B cell (primary cell): ENCODE data around the gene ZNF254. TPM values are rescaled to one million over a fixed set of nuclear protein-coding genes. Genes with fewer than 3 reads are reported as not detected.

Source experiments
- ATAC-seq: fragments of 200-7000 bp; cut with Tn5 transposase; one replicate; pipeline ENCODE4 v1.10.0; 2021; ENCODE audit warnings: low read depth, mild to moderate bottlenecking, moderate number of reproducible peaks, moderate library complexity
- CTCF ChIA-PET: fragments of 350-600 bp; sonication (Branson Sonifier 250); formaldehyde crosslinking; loops from one replicate; lab custom pipeline; 2021; ENCODE audit warnings: antibody characterized with exemption, inconsistent platforms; lab: Charles Lee
- POLR2A ChIA-PET: fragments of 350-600 bp; sonication (Branson Sonifier 250); formaldehyde crosslinking; loops from one replicate; lab custom pipeline; 2021; ENCODE audit warnings: antibody characterized with exemption; lab: Charles Lee
- DNase-seq: peaks from one replicate; pipeline ENCODE4 v3.0.0; 2013
- H2AFZ ChIP-seq: 2 replicates; pipeline ENCODE4 v1.6.1; 2012; ENCODE audit warnings: mild to moderate bottlenecking, low read depth, low read length; ENCODE audit not compliant: insufficient read depth, poor library complexity, severe bottlenecking
- H3K27ac ChIP-seq, 2 donors: 1 replicate in 1 of 2; 2 replicates in 1 of 2; pipeline ENCODE4 v1.5.1; 2012 to 2013; ENCODE audit warnings: low read length in 2 of 2, mild to moderate bottlenecking in 2 of 2, moderate library complexity in 1 of 2
- H3K27me3 ChIP-seq, 4 experiments: fragments of 200-600 bp in 1 of 4; sonication (generic) in 1 of 4; replicated peaks in 1 of 4; 1 replicate in 2 of 4; 2 replicates in 2 of 4; pipeline versions ENCODE4 v1.6.1 to v1.7.0; 2013 to 2016; ENCODE audit warnings: low read length in 3 of 4, mild to moderate bottlenecking in 2 of 4, mixed read lengths in 1 of 4, moderate library complexity in 1 of 4; ENCODE audit not compliant: insufficient read depth in 4 of 4, control insufficient read depth in 3 of 4; ENCODE audit errors: control extremely low read depth in 1 of 4
- H3K36me3 ChIP-seq, 2 experiments: replicated peaks in 1 of 2; 1 replicate in 1 of 2; 2 replicates in 1 of 2; pipeline versions ENCODE4 v1.6.1 to v1.7.1; 2013; ENCODE audit warnings: low read length in 1 of 2; ENCODE audit not compliant: insufficient read depth in 2 of 2, control insufficient read depth in 1 of 2; ENCODE audit errors: control extremely low read depth in 1 of 2, extremely low read depth in 1 of 2
- H3K4me1 ChIP-seq, 2 donors: fragments of 200-600 bp in 1 of 2; sonication (generic) in 1 of 2; 1 replicate in 1 of 2; 2 replicates in 1 of 2; pipeline versions ENCODE4 v1.5.1 to v1.6.1; 2013 to 2017; ENCODE audit warnings: low read length in 2 of 2; ENCODE audit not compliant: control insufficient read depth in 2 of 2, insufficient read depth in 2 of 2
- H3K4me2 ChIP-seq: replicated peaks from 2 replicates; pipeline ENCODE3; 2012; ENCODE audit warnings: mild to moderate bottlenecking, low read depth, low read length; ENCODE audit not compliant: poor library complexity, severe bottlenecking
- H3K4me3 ChIP-seq, 5 experiments: fragments of 200-600 bp in 1 of 5; sonication (generic) in 1 of 5; 1 replicate in 3 of 5; 2 replicates in 2 of 5; pipeline versions ENCODE4 v1.5.1 to v1.7.0; 2011 to 2016; ENCODE audit warnings: low read length in 4 of 5, mild to moderate bottlenecking in 4 of 5, low read depth in 2 of 5, control low read depth in 1 of 5, moderate library complexity in 1 of 5; ENCODE audit not compliant: insufficient read depth in 1 of 5; ENCODE audit errors: control extremely low read depth in 1 of 5, extremely low read depth in 1 of 5
- H3K79me2 ChIP-seq: fragments of 200-600 bp; sonication (generic); one replicate; pipeline ENCODE4 v1.6.0; 2016; ENCODE audit warnings: low read length; ENCODE audit not compliant: control insufficient read depth, insufficient read depth
- H3K9ac ChIP-seq: fragments of 200-600 bp; sonication (generic); 2 replicates; pipeline ENCODE4 v1.6.1; 2017; ENCODE audit warnings: mild to moderate bottlenecking, low read length, moderate library complexity
- H3K9me3 ChIP-seq, 3 donors: one replicate each; pipeline versions ENCODE4 v1.6.1 to v1.7.1; 2013; ENCODE audit warnings: low read length in 2 of 3; ENCODE audit not compliant: control insufficient read depth in 2 of 3, insufficient read depth in 1 of 3; ENCODE audit errors: control extremely low read depth in 1 of 3
- H4K20me1 ChIP-seq: 2 replicates; pipeline ENCODE4 v1.6.0; 2012; ENCODE audit warnings: mild to moderate bottlenecking, low read length; ENCODE audit not compliant: insufficient read depth, control insufficient read depth, poor library complexity, severe bottlenecking
- H3K27ac Mint-ChIP-seq: one replicate; pipeline ENCODE4 v1.8.0; 2021; ENCODE audit warnings: mixed read lengths
- H3K27me3 Mint-ChIP-seq: one replicate; pipeline ENCODE4 v1.8.0; 2021; ENCODE audit warnings: mixed read lengths
- H3K4me1 Mint-ChIP-seq: one replicate; pipeline ENCODE4 v1.8.0; 2021; ENCODE audit warnings: mixed read lengths
- H3K4me3 Mint-ChIP-seq: one replicate; pipeline ENCODE4 v1.8.0; 2021; ENCODE audit warnings: mixed read lengths
- H3K9me3 Mint-ChIP-seq: one replicate; pipeline ENCODE4 v1.8.0; 2022; ENCODE audit warnings: mixed read lengths; ENCODE audit not compliant: insufficient read depth
- EZH2 ChIP-seq: IDR thresholded peaks from 2 replicates; pipeline ENCODE4 v1.6.1; 2012; ENCODE audit warnings: borderline replicate concordance, low read depth, mild to moderate bottlenecking, moderate library complexity, low read length; ENCODE audit not compliant: insufficient read depth, poor library complexity, severe bottlenecking
- WGBS: methylation state at CpG from one replicate; pipeline ENCODE4 v1.1.5; 2013; ENCODE audit warnings: missing lambda C conversion rate; ENCODE audit not compliant: insufficient coverage; 5-methylcytosine and 5-hydroxymethylcytosine counted together
- intact Hi-C: fragments of 100-400 bp; cut with micrococcal nuclease; formaldehyde crosslinking; loops from one replicate; pipeline ENCODE4 v1.10.0; 2022
- polyA plus RNA-seq: library from polyadenylated mRNA; depleted of rRNA; stranded (reverse); fragments of >200 nt; gene quantifications from 2 replicates; pipeline ENCODE4 v1.2.3, GENCODE V29; 2012
- total RNA-seq, 2 donors: library from RNA; stranded (reverse); fragments of 120-200 nt in 1 of 2; gene quantifications; 1 replicate in 1 of 2; 2 replicates in 1 of 2; pipeline versions ENCODE4 v1.2.3 to v1.2.4, GENCODE V29; 2013 to 2022
- TF ChIP-seq, protein P1 (sequence below): fragments of 200-600 bp; IDR thresholded peaks from one replicate; pipeline ENCODE4 v1.8.0; 2022; ENCODE audit warnings: antibody characterized with exemption, mild to moderate bottlenecking

The ZNF254 gene
- total and polyA plus RNA-seq, 2 donors (not counting 1 experiment from before 2014, with no cell fraction given): 4.2 to 28.8 TPM

DNA sequence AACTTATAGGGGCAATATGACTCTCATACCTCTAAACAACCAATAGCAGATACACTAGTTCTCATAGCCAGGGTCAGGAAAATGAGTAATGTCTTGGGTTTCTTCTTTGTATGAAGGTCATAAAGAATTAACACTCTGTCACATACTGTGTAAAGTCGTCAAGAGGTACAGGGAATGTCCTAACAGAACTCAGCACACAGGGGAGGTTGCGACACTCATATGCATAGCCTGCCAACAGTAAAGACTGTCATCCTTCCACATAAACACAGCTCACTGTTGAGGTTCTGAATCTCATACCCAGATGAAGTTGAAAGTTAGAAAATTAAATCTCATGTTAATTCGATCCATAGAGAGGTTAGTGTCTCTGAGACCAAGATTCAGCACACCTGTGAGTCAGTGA is 34.2 kb upstream of the ZNF254 start:
- intact Hi-C loops: no loop called here
- no peaks in the 10 kb centered on the region for H3K9me3 ChIP-seq
- no peak overlapping the region for H3K4me2 ChIP-seq
- peaks cover 11 to 67% of the 10 kb centered on the region in 2 experiments for H3K36me3 ChIP-seq
- no peak overlapping the region for H2AFZ ChIP-seq
- ChIA-PET POLR2A (no interaction called here), CTCF (no interaction called here)
- H3K9ac ChIP-seq: no peak overlapping the region
- no peaks in the 10 kb centered on the region for H3K4me1 ChIP-seq
- H3K27me3 ChIP-seq: no peaks in the 10 kb centered on the region
- no peak overlapping the region for H3K27ac Mint-ChIP-seq
- H3K4me1 Mint-ChIP-seq: no peaks in the 10 kb centered on the region
- WGBS: 100% methylated on average over 1 of the region's 3 CpGs
- H3K79me2 ChIP-seq: no peaks in the 10 kb centered on the region
- H4K20me1 ChIP-seq: no peaks in the 10 kb centered on the region
- no peaks in the 10 kb centered on the region for H3K9me3 Mint-ChIP-seq
- DNase-seq (no peak), ATAC-seq (no peak)
- no peak for TF ChIP-seq EZH2
- TF ChIP-seq, protein P1, sequence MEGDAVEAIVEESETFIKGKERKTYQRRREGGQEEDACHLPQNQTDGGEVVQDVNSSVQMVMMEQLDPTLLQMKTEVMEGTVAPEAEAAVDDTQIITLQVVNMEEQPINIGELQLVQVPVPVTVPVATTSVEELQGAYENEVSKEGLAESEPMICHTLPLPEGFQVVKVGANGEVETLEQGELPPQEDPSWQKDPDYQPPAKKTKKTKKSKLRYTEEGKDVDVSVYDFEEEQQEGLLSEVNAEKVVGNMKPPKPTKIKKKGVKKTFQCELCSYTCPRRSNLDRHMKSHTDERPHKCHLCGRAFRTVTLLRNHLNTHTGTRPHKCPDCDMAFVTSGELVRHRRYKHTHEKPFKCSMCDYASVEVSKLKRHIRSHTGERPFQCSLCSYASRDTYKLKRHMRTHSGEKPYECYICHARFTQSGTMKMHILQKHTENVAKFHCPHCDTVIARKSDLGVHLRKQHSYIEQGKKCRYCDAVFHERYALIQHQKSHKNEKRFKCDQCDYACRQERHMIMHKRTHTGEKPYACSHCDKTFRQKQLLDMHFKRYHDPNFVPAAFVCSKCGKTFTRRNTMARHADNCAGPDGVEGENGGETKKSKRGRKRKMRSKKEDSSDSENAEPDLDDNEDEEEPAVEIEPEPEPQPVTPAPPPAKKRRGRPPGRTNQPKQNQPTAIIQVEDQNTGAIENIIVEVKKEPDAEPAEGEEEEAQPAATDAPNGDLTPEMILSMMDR: no peak
- no peaks in the 10 kb centered on the region for H3K27me3 Mint-ChIP-seq
- no peak overlapping the region for H3K27ac ChIP-seq
- H3K4me3 ChIP-seq: no peak overlapping the region
- H3K4me3 Mint-ChIP-seq: no peak overlapping the region

DNA sequence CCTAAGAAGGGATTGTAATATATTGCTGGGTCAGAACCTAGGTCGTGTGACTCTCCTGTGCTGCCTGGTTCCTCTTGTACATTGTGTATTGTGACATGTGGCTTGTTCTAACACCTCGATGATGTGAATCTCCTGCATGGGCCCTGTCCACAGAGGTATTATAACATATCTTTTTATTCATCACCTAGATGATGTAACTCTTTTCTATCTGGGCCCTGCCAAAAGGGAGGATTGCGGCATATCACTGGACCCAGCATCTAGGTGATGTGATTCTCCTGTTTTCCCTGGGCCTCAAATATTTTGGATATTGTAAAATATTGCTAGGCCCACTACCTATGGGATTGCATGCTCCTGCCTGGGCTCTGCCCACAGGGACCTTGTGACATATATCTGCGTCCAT is 33.4 kb upstream of the ZNF254 start:
- Mint-ChIP-seq H3K27ac (no peak overlapping the region), H3K9me3 (no peaks in the 10 kb centered on the region), H3K4me3 (no peak overlapping the region), H3K27me3 (no peaks in the 10 kb centered on the region), H3K4me1 (no peaks in the 10 kb centered on the region)
- Histone ChIP-seq H3K36me3 (peaks cover 15 to 66% of the 10 kb centered on the region in 2 experiments), H3K4me1 (no peaks in the 10 kb centered on the region), H3K9ac (no peak overlapping the region), H3K9me3 (no peaks in the 10 kb centered on the region), H4K20me1 (no peaks in the 10 kb centered on the region), H3K27me3 (no peaks in the 10 kb centered on the region), H3K4me3 (no peak overlapping the region), H3K27ac (no peak overlapping the region), H3K4me2 (no peak overlapping the region), H3K79me2 (no peaks in the 10 kb centered on the region), H2AFZ (no peak overlapping the region)
- intact Hi-C loops: no loop called here
- WGBS: 100% methylated on average over 1 of the region's 4 CpGs
- CTCF ChIA-PET: no interaction called here
- no peak for TF ChIP-seq EZH2
- POLR2A ChIA-PET: no interaction called here
- no peak for ATAC-seq
- no peak for DNase-seq
